ENCODE measurements around the gene CST3.
A peak's percentile ranks its signal among the peaks of the same experiment; 100 is the strongest.
"Not testable (repeated sequence)": the region's sequence is repeated elsewhere in the genome, so short reads cannot be mapped to it uniquely, and the experiment has no call there.

CST3 gene, protein sequence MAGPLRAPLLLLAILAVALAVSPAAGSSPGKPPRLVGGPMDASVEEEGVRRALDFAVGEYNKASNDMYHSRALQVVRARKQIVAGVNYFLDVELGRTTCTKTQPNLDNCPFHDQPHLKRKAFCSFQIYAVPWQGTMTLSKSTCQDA

DNA sequence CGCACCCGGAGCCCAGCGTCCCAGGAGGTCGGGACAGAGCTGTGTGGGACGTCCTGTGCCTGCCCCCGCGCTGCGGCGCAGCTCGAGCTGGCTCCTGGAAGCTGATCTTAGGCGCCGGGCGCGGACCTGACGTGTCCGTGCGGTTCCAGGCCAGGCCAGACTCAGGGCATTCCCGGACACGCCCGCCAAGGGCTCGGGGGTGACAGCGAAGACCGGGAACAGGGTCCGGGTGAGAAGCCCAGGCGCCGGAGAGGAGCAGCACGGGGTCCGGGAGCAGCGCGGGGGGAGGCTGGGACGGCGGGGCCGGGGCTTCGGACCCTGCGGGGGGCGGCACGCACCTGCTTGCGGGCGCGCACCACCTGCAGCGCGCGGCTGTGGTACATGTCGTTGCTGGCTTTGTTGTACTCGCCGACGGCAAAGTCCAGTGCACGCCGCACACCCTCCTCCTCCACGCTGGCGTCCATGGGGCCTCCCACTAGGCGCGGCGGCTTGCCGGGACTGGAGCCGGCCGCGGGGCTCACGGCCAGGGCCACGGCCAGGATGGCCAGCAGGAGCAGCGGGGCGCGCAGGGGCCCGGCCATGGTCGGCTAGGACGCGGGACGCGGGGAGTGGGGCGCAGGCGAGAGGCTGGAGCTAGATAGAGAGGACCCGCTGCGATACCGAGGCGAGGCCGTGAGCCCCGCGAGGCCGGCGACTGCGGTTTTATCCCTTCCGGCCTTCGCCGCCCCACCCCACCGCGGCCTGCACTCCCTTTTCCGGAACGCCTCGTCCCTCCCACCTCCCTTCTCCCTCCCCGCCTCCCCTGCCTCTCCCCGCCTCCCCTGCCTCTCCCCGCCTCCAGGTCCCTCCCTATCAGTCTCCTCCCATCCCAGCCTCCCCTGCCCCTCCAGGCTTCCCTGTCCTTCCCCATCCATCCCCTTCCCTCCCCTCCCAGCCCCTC lies at the start of gene CST3:
TSS of gene CST3 (minus strand) at position 674 of the 940 bp plus-strand sequence. CDS start at position 581, 93 bp downstream.
- DNase-seq: peak; percentile 89

- no peak for DNase-seq
These were observed 48.4 kb upstream of the CST3 start for GRCh38 chr20:23686046-23686750.

GRCh38 chr20:23685529-23685896 lies 47.8 kb upstream of the CST3 start:
- not testable (repeated sequence) for DNase-seq

- no peak for DNase-seq
These were observed 46.5 kb upstream of the CST3 start for GRCh38 chr20:23684261-23684660.

- no peak for DNase-seq
These were observed 46.1 kb upstream of the CST3 start for GRCh38 chr20:23683807-23684206.

DNA sequence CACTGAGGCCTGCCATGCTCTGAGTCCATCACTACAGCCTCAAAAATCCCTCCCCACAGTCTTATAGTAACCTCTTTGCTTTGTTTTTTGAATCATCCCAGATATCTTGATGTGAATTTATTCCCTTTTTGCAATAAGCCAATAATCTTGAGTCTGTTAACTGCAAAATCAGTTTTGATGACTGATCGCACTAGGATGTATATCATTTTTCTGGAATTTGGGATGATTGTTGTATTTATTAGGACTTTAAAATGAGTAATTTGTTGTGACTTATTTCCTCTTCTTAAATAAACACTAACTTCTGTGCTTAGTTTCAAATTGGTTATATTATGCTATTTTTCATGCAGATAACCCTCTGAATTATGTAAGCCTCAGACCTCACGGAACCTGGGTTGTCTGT lies 45.5 kb upstream of the CST3 start:
- no peak for DNase-seq

DNA sequence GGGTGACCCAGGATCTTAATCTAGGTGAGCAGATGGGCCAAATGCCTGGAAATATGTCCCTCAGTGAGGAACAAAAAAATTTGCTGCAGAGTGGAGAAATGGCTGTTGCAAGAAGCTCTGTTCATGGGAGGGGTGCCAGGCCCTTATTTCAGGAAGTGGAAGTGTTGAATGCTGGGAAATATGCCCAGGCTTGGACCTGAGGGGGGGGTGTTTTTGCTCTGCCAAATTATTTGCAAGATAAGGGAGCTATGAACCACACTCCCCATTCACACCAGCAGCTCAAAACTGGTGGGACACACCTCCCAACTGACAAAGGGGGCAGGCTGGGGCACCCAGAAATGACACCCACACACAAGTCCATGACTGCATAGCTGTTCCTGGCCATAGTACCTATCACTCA lies 42.4 kb upstream of the CST3 start:
- no peak for DNase-seq

DNA sequence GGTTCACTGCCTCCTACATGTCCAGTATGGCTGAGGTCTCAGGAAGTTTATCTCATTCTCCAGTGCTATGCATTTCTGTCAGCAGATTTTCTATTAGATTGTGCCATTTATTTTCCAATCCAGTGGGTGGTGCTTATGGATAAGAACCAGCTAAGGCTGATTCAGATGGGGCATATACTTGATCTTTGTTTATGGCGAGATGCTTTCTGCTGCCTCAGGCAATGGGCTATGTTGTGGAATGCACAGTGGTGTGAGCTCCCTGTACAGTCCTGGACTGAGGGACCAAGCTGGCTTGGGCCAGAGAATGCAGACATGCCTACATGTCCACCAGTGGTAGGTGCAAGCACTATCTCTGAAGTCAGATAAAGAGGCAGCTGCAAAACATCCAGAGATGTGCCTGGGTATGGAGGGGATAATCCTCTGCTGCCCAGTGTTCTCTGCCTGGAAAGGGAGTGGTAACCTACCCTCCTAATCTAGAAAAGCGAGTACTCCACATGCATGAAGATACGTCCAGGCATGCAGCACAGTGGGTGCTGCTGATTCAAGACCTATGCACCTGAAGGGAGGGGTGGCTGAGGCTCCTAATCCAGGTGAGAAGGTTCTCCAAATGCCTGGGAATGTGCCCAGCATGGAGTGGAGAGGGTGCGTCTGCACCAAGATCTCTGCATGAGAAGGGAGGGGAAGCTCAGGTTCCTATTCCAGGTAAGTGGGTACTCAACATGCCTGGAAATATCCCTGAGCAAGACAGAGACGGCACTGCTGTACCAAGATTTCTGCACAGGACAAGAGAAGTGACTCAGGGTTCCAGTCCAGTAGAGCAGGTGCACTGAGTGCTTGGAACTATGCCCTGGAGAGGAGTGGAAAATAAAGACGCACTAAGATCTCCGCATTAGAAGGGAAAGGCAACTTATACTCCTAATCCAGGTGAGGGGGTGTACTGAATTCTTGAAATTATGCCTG lies 41.7 kb upstream of the CST3 start:
- no peak for DNase-seq

GRCh38 chr20:23673209-23673608 lies 35.5 kb upstream of the CST3 start:
- DNase-seq: no peak

DNA sequence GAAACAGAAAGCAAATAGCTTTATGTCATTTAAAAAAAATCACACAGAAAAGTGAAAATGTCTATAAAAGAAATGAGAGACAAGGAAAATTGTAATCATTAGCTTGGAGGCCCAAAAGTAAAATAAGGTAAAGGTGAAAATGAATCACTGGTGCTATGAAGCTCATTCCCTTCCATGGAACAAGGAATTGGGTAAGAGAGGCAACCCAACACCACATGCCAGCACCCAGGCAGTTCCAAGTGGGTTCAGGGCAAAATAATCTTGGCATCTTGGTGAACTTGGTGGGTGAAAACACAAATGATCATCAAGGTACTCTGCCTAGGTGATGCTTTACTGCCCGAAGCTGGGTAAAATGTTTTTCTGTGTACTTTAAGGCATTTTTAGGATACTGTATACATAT lies 34.4 kb upstream of the CST3 start:
- DNase-seq: no peak

DNA sequence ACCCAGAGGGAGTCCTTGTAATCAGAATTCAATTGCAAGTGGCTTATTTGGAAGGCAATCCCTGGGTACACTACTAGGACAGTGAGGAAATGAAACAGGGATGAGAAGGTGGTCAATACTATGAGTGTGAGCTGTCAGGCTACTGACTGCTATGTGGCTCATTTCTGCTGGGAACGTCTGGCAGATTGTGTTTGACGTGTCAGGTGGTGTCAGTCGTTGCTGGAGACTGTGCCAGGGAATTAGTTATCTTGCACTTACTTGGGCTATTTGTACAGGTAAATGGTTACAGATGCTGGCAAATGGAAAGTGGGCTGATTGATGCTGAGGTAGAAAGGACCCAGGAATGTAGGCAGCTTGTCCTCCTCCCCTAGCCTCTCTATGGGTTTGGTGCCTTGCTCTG lies 33.7 kb upstream of the CST3 start:
- no peak for DNase-seq

- no peak for DNase-seq
These were observed 32.6 kb upstream of the CST3 start for GRCh38 chr20:23670361-23670760.

DNA sequence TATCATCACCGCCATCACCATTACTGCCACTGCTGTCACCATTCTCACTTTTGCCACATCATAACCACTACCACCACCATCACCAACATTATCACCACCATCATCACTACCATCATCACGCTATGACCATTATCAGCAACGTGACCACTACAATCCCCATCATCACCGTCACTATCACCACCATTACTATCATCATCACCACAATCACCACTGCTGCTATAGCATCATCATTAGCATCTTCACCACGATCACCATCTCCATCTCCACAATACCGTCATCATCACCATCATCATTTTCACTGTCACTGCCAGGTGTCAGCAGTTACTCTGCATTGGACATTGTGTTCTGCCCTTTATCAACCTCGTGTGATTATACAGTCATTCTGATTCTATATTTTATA lies 32.1 kb upstream of the CST3 start:
- DNase-seq: no peak

GRCh38 chr20:23669327-23669726 lies 31.6 kb upstream of the CST3 start:
- DNase-seq: no peak

DNA sequence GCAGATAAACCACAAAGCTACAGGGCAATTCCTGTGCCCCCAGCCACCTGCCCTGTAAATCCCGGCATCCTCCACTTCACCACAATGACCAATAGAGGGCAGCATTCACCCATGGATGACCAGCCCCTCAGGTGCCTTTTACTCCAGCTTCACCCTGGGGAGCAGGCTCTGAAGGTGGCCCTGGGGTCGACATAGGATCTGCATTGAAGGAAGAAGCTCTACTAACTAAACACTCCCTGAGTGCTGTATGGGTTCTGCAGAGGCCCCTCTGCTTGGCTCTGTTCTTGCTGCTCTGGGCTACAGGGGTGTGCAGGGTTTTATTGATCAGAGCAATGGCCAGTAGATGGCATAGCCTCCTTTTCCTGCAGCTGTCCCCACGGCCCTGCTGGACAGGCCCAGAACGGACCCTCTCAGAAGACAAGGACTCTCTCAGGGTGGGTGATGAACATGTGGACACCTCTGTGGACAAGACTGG lies 30.8 kb upstream of the CST3 start:
- no peak for DNase-seq

DNA sequence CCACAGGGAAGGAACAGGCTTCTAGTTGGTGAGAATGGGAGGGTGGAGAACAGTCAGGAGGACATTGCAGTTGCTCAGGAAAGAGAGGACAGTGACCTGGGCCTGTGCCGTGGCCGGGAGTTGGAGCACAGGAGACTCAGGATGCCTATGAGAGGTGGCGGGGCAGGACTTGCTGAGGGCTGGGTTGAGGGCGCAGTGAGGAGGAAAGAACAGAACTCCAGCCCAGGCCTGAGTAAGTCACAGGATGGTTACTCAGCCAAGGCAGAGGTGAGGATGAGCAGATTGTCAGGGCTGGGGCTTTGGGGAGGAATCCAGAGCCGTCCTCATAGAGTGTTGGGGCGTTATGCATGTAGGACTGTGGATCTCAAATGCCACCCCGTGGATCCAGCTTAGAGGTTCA lies 29.9 kb upstream of the CST3 start:
- DNase-seq: no peak

GRCh38 chr20:23666698-23667097 lies 28.9 kb upstream of the CST3 start:
- DNase-seq: no peak

- no peak for DNase-seq
These were observed 28.4 kb upstream of the CST3 start for GRCh38 chr20:23666189-23666588.

- no peak for DNase-seq
These were observed 27.2 kb upstream of the CST3 start for GRCh38 chr20:23664954-23665353.

- DNase-seq: not testable (repeated sequence)
These were observed 26.3 kb upstream of the CST3 start for GRCh38 chr20:23664046-23664445.

- DNase-seq: no peak
These were observed 25.4 kb upstream of the CST3 start for GRCh38 chr20:23663180-23663579.

- DNase-seq: no peak
These were observed 24.6 kb upstream of the CST3 start for GRCh38 chr20:23662276-23662870.
